NCI-H1417 treated with DMSO at 0.1 percent for 48 hours (cell line): ENCODE measurements around the gene PAK5.
A peak's percentile ranks its signal among the peaks of the same experiment; 100 is the strongest.
"Not testable (repeated sequence)": the region's sequence is repeated elsewhere in the genome, so short reads cannot be mapped to it uniquely, and the experiment has no call there.

Experiments
- DNase-seq: peaks from one replicate; lab custom pipeline; 2025; lab: John Stamatoyannopoulos, UW

Gene PAK5

DNA sequence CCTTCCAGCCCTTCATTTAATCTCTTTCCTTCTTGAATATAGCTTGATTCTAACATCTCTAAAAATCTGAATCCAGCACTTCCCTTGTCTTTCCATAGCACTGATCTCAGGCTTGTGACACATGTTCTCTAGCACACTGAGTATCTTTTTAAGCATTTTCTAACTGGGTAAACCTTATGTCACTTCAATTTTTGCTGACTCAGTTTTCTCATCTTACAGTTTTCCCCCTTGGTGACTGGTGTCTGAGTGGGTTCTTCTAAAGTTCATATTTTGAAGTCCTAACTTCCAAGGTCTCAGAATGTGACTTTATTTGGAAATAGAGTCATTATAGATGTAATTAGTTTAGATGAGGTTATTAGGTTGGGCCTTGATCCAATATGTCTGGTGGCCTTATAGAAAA, 153.9 kb downstream of the PAK5 start:
- no peak for DNase-seq

DNA sequence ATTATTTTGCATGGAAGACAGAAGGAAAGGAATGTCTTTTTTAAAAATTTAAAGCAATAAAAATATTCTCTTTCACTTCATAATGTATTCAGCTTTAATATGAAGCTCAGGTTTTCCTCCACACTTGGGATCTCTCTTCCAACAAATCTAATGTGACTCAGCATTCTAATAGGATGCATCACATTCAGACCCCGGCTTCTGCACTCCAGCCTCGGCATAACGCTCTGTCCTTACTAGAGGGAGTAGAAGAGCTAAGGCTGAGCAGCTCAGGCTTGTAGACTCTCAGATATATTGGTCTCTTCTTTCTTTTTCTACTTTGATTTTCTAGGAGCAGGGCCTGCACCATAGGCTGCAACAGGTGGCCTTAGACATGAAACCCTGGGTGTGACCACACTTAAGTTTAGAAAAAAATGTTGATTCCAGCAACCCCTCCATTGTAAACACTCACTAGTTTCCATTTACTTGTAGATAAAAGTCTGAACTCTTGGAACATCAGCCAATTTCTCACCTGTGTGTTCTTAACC, 161.7 kb downstream of the PAK5 start:
- DNase-seq, result no peak

DNA sequence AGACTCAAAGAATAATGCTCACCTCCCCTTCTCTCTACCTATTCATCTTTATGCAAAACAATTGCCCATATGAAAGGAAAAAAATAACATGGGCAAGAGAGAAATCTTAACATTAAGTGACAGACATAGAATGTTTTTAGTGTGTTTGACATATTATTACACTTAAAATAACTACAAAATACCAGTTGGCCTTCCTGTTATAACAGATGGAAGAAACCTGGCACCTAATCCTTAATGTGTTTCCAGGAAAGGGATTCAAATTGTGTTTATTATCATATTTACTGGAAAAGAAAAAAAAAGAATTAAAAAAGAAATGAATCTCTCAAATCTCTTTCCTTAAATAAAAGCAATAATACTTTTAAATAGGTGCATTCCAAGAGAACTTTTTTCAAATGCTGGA, 165.9 kb downstream of the PAK5 start:
- DNase-seq, result no peak

DNA sequence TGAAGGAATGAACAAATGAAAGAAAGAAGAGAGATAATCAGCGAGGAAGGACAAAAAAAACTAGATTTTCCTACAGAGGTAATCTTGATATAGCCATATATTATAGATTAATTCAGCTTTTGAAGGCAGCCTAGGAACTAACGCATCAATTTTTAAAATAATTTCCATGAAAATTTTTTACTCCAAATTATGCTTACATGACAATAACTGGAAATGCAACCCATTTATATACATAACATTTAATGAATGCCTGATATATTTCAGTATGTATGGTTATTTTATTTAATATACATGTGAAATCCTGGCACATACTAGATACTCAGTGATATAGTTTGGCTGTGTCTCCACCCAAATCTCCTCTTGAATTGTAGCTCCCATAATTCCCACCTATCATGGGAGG, 166.8 kb downstream of the PAK5 start:
- DNase-seq, result no peak

DNA sequence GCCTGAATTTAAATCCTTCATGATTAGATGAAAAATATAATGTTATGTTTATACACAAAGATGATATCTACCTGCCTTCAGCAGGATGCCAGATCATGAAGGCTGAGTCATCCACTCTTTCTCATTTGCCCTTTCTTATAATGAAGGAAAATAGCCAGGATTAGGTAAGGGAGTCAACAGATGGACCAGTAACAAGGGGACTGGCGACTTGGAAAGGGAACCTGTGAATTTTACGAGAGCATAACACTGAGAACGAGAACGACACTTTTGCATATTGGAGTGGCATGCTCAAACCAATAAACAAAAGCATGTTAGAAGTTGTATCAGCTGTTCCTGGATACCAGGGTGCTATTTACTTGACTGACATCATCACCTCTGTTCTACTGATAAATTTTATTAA, 170.5 kb downstream of the PAK5 start:
- DNase-seq, result no peak

DNA sequence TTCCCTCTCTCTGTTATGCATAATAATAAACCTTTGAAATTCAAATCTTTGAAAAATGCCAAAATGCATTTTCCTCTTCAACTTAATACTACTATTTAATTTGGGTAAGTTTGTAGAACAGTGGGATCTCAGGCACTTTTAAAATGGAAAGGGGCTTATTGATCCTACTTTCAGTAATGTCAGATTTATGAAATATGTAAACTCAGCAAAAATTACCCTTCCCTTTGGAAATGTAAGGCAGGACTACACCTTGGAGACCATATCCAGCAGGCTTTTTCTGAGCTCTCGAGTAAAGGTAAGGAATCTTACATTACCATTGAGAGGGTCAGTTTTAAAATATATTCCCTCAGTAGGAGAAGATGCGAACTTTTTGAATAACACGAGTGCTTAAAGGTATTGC, 175.5 kb downstream of the PAK5 start:
- no peak for DNase-seq

DNA sequence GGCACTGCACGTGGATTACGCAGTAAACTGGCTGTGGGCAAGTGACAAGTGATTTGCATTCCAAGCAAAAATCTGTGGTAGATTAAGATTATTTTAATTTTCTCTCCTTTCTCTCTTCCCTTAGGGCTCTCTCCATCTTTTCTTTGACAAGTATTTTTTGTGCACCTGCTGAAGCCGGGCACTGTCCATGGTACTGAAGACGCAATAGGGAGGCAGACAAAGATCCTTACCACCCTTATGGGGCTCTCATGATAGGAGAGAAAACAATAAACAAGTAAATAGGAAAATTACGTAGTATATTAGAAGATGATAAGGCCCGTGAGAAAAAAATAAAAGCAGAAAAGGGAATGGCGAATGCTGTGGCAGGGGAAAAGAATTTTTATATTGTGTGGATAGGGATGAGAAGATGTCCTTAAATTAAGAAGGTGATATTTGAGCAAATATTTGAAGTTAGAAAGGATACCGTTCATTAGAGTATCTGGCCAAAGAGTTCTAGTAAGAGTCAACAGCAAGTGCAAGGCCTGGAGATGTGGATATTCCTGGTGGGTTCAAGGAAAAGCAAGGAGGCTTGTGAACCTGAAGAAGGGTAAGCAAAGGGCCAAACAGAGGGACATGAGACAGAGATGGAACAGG, 178.5 kb downstream of the PAK5 start:
- DNase-seq, result no peak

DNA sequence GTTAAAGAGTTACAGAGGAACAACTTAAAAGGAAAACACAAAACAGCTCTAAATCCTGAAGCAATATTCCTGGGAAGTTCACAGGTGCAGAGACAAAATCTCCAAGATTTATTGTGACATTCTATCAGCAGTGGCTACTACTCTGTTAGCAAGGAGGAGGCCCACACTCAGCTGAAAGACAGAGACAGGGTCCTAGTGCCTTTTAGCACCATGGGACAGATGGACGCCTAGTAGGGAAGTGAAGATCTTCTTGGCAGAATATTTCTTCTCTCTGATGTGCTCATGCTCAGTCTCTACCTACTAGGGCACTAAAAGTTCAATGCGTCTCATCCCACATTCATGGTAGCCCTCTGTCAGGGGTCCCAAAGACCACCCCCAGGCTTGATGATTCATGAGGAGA, 191.1 kb downstream of the PAK5 start:
- no peak for DNase-seq

DNA sequence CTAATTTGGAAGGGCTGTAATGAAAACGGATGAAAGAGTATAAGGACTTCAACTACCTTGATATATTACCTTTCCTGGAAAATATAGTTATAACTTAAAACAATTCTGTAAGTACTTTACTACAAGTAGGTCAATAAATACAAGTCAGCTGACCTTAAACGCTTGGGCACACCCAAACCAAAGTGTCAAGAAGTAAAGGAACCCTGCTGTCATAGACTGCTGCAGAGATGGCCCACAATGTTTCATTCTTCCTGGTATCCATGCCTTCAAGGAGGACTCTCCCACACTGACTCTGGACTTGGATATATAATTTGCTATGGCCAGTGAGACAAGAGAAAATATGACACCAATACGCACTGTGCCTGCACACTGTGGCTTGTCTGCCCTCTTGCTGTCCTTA, 192.5 kb downstream of the PAK5 start:
- DNase-seq, result no peak

DNA sequence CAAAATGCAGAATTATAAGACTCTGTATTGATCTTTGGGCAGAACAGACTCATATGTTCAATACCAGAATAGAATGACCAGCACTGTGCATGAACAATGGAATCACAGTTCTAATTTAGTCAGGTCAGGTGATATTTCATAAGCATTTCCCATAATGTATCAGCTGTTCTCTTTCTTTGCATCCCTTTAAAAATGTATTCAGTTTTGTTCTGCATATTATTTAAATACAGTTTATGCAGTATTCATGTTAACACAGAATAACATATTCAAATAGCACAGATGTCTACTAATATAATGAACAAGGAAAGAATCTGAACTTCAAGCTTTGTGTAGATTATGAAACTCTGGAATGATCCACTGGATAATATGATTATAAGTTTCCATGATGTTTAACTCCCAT, 196.0 kb downstream of the PAK5 start:
- no peak for DNase-seq

DNA sequence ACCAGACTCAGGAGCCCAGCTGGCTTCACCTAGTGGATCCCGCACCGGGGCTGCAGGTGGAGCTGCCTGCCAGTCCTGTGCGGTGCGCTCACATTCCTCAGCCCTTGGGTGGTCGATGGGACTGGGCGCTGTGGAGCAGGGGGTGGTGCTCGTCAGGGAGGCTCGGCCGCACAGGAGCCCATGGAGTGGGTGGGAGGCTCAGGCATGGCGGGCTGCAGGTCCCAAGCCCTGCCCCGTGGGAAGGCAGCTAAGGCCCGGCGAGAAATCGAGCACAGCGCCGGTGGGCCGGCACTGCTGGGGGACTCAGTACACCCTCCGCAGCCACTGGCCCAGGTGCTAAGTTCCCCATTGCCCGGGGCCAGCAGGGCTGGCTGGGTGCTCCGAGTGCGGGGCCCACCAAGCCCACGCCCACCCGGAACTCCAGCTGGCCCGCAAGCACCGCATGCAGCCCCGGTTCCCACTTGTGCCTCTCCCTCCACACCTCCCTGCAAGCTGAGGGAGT, 197.3 kb downstream of the PAK5 start:
- DNase-seq, result not testable (repeated sequence)

DNA sequence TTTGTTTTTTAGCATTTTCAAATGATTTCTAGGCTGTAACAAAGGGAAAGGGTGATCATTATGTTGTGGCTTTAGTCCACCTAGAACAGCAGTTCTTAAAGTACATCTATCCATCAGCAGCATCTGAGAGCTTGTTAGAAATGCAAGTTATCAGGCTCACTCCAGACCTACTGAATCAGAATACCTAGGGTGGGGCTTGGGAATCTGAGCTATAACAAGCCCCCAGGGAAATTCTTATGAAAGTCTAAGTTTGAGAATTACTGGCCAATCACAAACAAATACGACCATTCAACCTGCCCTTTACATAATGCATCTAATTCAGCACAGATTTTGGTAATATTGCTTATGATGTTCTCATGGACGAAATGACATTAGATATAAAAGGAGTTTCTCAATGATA, 201.0 kb downstream of the PAK5 start:
- DNase-seq, result no peak

DNA sequence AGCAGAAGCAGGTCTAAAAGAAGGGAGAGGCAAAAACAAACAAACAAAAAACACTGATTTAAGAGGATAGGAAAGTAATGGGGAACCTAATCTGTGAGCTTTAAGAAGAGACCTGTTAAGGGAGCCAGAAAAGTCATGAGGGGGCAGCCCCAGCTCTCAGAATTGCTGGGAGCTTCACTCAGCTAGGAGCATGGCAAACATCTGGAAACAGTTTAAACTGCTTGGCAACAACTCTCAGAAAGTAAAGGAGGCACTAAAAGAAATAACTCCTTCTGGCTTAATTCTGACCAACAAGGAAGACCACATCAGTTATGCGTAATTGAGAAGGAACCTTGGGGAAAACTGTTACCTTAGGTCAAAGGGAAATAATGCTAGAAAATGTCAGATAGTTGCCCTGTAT, 203.1 kb downstream of the PAK5 start:
- DNase-seq, result no peak

DNA sequence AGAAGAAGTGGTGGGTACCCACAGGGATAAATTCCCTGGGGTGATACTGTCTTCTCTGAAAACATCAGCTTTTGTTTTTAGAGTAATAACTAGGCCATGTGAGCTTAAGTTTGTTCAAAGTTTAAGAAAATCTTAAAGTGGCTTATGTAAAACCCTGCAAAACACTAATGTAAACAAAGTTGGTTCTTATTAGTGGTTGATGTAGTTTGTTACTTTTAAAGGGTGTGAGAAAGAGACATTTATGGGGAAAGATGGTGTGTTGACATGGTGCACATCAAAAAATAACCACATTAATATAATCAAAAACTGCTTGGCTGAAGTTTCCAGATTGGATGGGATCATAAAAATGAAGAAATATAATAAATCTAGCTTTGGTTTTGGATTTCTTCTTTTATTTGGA, 204.5 kb downstream of the PAK5 start:
- DNase-seq, result no peak

DNA sequence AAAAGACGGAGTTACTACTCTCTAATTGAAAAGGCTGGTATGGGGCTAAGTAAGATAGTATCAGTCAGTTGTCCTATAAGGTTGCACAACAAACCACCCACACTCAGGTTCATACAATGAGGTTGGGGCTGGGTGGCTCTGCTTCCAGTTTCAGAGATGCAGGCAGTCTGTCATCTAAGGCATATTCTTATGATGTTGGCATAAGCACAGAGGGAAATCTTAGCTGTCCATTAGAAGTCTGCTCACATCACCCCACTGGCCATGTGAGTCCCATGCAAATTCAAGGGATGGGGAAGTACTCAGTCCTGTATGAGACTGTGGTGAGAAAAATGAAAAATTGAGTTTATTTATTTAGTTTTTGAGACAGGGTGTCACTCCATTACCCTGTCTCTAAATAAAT, 205.9 kb downstream of the PAK5 start:
- no peak for DNase-seq

DNA sequence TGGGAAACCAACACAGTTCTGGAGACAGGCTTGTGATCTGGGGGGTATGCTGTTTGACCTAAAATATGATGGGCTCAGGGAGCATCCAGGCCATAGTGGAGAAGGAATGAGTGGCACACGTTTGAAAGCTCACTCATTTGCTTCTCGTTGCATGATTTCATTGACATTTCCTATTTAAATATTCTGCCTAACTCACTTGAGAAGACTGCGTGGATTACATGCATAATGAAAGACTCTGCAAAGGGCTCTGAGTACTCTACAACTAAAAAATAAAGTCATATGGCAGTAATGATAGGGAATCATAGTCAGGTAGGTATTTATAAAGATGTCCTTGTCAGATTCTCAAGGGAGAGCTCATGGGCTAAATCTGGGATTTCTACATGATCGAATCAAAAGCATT, 206.6 kb downstream of the PAK5 start:
- no peak for DNase-seq

DNA sequence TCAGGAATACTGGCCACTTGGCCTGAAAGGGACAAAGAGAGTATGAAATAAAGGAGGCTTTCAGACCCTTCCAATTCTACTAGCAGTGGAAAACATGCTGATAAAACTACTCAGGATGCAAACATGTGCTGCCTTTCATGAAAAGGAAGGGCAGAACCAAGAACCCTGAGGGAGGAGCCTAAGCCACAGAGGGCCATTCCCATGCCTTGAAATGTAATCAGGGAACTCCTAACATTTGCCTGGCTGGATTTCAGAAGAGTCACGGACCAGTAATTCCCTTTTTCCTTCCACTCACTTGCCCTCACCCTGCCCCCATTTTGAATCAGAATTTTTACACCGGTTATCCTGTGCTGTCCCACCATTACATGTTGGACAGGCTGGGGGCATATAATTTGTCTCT, 208.3 kb downstream of the PAK5 start:
- DNase-seq, result no peak

DNA sequence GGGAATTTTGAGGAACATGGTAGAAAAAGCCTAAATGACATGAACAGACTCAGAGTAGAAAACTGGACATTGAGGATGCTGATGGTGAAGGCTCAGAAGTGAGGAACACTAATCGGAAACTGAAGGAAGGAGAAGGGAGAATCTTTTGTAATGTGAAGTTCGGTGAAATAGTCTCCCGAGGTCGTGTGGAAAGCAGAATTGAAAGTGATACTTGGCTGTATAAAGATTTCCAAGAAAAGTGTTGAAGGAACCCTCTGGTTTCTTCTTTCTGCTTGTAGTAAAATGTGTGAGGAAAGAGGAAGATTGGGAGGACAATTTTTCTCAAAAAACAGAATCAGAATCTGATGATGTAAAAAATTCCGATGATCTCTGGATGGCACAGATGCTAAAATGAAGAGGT, 209.0 kb downstream of the PAK5 start:
- DNase-seq, result no peak

DNA sequence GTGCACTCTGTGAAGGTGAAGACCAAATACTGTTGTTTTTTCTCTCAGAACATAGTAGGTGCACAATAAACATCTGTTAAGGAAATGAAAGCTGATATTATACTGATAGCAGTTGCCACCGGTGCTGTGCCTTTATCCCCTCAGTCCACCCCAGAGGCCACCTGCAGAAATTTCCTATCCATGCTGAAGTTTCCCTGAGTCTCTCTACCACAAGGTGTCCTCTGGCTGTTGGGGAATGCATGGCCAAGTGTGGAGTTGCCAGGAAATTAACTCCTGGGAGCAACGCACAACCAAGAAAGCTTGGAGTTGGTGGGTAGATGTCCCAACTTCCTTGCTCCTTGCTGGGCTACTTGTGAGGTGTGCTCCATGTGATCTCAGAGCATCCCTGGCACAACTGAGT, 210.3 kb downstream of the PAK5 start:
- no peak for DNase-seq

DNA sequence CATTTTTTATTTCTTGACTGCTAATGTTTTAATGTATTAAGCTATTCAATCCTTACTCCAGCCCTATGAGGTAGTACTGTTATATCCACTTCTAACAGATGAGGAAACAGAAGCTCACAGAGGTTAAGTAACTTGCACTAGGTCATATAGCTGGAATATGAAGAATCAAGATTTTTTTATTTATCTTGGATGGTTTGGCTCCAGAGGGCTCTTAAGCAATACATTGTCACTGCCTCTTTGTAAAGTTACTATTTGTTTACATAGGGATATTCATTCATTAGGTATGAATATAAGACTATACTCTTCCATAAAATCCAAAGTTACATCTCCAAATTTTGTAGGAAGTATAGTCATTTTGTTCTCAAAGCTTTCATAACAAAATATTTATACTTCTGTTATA, 210.7 kb downstream of the PAK5 start:
- DNase-seq, result no peak

DNA sequence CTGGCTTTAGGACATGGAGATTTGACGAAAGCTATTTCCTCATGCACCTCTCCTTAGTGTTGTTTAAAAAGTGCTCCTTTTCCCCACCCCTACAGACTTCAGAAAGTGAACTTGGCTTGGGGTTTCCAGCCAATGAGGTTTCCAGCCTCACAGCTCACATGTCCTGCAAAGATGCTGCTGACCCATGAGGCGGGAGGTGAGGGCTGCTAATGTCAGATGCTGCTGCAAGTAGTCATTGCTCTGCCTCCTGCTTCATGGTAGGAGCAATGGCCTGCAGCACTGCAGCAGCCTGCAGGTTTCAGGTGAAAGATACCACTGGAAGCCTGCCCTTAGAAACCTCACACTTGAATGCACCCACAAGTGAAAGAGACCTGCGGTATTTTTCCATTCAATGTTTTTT, 211.7 kb downstream of the PAK5 start:
- no peak for DNase-seq

DNA sequence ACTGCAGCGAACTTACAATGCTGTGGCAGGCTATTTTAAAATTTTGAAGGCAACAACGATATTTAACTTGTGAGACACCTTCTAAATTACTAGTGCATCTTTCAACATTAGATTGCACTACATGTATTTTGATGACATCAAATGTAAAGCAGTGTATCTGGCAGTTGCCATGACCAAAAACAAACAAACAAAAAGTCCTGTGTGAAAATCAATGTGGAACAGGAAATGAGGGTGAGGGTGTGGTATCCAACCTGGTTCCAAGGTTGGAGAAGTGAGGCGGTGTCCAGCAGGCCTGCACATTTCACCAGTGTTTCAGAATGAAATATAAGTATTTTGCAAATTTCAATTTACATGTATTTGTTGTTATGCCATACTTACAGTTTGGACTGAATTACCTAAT, 212.5 kb downstream of the PAK5 start:
- DNase-seq, result no peak

DNA sequence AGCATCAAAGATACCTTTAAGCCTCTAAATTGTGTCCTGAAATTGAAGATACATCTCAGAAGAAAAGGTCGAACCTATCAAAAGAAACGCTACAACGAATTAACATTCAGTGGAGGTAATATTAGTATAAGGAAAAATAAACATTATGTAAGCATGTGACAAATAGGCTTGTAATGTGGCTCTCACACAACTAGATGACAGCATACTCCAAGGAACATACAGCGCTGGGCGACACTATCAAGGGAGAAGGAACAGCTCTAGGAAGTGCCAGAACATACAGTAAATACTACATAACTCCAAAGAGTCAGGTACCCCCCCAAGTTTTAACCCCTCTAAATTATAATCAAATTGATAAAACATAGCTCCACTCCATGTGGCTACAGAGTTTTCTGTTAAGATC, 220.9 kb downstream of the PAK5 start:
- DNase-seq, result peak; percentile 78

DNA sequence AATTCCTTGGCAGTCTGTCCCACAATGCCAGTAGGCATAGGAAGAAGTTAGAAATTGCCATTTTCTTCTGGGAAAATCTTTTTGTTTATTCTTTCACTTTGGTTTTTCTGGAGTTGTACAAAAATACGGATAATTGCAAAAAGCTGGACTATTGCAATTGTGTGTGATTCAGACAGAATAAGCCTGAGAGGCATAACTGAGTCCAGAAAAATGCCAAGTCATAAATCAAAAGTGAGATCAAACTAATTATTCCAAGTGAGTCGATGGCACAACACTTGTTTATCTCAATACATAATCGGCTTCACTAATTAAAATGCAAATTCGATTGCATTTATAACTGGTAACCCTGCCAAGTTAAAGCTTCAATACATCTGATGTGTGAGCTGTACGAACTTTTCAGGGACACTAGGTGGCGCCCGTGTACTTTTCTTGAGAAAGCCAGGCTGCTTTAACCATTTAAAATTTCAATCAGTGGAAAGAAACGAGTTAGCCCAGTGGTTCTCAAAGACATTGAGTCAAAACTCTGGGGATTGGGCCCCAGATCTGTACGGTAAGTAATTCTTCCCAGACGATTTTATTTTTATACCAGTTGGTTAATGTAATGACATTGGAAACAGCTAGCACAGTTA, 221.9 kb downstream of the PAK5 start:
- DNase-seq, result peak; percentile 66
